Bone marrow (tissue), 2 donors: ENCODE data around the gene TNFRSF4.

Experiments used
- DNase-seq, 2 donors: peaks; one replicate each; lab custom pipeline; 2025; lab: John Stamatoyannopoulos, UW

TNFRSF4 gene

GRCh38 chr1:1245178-1245816, 31.3 kb upstream of the TNFRSF4 start:
- no peak for DNase-seq

DNA sequence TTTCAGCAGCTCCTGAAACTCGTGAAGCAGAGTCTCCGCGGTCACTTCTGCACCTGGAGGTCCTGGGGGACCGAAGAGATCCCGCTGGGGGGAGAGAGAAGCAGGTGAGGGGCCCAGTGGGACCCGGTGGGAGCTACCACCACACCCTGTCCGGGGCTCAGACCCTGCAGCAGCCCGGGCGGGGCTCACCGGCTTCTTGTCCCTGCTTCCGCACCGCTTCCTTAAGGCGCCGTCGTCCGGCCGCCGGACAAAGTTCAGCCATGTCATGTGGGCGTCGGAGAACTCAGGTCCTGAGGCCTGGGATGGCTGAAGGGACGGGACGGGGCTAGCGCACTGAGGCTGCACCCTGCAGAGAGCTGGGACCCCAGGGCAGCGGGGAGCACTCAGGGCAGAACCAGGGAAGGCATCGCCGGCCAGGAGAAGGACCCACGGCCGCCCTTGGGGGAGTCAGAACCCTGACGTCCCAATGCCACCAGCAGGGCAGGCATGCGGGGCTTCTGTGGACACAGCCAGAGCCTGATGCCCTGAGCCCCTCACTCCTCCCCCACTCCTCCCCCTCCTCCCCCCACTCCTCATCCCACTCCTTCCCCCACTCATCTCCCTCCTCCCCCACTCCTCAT, 30.3 kb upstream of the TNFRSF4 start:
- DNase-seq, result no peak

- DNase-seq, result no peak
Measured at GRCh38 chr1:1243807-1244191, 29.8 kb upstream of the TNFRSF4 start.

- DNase-seq, result no peak
Measured at GRCh38 chr1:1243266-1243660, 29.3 kb upstream of the TNFRSF4 start.

DNA sequence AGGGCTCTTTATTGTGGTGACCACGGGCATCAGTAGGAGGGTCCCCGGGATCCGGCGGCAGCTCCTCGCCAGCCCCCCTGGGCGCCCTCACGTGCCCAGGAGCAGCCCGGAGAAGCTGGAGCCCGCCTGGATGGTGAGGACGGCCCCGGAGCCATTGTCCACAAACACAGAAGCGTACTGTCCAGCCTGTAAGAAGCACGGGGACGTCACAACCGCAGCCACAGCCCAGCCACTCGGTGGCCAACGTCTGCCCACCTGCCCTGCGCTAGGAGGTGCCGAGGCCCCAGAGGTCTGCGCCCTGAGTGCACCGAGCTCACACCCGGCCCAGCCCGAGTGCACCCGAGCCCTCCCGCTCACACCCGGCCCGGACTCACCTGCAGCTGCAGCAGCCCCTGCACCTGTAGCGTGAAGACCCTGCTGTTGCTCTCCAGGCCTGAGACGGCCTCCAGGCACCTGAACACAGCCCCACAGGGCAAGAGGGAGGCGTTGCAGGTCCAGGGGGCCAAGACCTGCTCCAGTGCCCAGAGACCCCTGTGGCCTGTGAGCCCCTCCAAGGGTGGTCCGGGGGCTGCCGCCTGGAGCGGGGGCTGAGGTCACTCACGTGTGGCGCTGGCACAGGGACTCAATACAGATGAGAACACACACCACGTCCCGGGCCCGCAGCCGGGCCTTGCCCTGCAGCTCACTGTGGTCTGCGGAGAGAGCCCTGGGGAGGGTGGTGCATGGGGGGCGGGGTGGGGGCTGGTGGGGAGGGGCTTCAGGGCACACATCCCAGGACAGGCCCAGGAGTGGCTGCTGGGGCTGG, 28.7 kb upstream of the TNFRSF4 start:
- DNase-seq, result no peak

DNA sequence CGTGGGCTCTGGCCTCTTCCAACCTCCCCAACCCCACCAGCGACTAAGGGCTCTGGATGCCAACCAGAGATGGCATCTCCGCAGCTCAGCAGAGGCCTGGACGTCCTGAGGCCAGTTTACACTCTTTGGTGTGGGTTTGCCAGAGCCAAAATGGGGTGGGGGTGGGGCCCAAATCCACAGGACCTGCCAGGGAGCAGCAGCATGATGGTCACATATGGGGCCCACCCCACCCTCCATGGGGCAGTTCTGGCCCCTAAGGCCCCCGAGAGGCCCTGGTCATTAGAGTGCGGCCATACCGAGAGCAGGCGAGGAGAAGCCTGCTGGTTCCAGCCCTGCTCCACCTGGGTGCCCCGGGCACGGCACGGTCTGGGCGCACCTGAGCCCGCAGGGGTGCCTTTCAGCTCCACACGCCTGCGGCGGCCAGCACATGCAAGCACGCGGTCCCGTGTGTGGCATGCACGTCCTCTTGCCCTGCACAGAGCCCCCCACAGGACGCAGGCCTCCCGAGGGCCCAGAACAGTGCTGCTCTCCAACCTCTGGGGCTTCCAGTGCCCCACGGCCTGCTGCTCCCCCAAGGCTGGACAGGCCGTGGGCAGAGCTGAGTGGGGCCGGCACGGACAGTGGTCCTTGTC, 27.8 kb upstream of the TNFRSF4 start:
- DNase-seq, result no peak

- no peak for DNase-seq
Measured at GRCh38 chr1:1240822-1241587, 27.1 kb upstream of the TNFRSF4 start.

GRCh38 chr1:1240348-1240732, 26.4 kb upstream of the TNFRSF4 start:
- no peak for DNase-seq

DNA sequence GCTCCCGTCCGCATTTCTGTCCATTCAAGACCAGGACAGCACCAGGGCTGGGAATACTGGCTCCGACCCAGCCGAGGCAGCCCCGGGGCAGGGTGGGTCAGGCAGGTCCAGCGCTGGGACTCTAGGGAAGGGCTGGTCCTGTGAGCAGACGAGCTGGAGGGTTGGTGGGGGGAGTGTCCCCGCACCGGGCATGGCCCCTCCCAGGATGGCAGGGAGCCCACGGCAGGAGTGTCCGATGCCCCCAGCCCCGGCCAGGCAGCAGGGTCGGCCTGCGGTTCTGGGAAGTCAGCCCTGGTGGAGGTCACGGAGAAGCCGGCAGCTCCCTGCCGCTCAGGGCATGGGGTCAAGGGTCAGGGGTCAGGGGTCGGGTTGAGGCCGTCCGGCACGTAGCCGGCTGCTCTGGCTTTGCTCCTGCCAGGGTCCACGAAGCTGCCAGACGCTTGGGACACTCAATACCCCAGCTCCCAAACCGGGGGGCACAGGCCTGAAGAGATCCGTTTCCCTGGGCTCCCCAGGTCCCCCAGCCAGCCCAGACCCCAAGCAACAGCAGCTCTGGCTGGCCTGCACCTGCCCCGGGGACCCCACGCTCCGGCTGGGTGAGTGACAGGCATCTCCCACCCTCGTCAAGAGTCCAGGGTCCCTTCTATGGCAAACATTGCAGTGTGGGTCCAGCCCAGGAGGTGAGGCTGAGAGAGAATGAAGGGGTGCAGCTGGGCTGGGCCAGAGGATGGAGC, 25.8 kb upstream of the TNFRSF4 start:
- no peak for DNase-seq

DNA sequence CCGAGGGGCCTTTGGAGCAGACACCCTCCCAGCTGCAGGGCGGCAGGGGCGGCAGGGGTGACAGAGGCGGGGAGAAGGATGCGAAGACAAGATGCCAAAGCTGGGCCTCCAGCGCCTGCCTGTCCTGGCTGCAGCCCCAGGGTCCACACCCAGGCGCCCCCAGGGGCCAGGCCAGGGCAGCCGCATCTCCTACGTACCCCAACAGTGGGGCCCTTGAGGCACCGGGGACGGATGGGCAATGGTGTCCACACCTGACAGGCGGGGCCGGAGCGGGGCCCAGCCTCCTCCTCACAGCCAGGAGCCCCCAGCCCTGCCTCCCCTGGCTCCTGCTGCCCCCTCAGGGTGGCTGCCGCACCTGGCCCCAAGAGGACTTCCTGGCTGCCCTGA, 25.3 kb upstream of the TNFRSF4 start:
- no peak for DNase-seq

DNA sequence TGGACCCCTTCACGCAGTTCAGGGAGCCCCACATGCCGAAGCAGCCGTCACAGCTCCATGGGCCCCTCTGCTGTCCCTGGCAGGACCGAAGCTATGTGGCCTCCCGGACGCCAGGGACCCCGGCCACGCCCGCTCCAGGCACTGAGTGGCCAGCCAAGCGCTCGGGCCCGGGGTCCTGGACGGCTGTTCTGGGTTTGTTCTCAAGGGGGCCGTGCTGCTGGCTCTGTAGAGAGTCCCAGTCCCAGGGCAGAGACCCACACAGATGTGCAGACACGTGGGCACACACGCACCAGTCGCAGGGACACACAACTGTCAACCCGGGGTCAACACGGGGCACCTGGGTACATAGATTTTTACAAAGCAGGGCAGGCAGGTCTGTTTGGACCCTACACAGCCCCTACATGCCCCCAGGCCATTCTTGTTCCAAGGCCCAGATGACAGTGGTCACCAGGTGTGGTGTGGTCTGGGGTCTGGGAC, 24.8 kb upstream of the TNFRSF4 start:
- DNase-seq, result no peak

DNA sequence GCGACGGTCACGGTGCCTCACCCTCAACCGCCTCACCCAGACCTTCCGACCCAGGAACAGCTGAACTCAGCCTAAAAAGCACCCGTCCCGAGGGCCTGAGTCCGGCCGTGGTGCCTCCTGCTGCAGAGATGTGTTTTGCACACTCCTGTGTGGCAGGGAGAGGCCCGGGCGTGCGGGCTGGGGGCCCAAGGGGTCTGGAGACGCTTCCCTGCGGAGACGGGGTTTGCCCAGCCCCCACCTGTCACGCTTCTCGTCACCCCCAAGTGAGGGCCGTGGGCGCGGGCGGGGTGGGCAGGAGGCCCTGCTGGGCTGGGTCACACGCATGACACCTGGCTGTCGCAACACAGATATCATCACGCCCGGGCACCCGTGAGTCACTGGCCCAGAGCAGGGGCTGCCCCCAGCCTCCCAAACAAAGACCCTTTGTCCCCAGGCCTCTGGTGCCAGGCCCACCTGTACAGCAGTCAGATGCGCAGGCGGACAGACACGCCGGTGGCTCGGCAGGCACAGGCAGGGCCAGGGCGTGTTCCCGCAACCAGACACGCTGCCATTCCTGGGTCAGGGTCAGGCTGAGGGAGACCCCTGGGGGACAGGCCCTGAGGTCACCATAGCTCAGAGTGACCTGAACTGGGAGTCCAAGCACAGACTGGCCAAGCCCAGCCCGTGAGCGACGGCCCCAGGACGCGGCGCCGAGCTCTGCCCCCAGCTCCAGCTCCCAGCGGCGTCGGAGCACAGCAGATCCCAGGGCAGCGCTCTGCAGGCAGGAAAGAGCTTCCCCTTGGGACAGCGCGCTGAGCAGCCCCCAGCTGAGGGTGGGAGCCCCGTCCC, 24.1 kb upstream of the TNFRSF4 start:
- no peak for DNase-seq

GRCh38 chr1:1236945-1237873, 23.3 kb upstream of the TNFRSF4 start:
- no peak for DNase-seq

GRCh38 chr1:1236176-1236763, 22.3 kb upstream of the TNFRSF4 start:
- DNase-seq, result no peak

DNA sequence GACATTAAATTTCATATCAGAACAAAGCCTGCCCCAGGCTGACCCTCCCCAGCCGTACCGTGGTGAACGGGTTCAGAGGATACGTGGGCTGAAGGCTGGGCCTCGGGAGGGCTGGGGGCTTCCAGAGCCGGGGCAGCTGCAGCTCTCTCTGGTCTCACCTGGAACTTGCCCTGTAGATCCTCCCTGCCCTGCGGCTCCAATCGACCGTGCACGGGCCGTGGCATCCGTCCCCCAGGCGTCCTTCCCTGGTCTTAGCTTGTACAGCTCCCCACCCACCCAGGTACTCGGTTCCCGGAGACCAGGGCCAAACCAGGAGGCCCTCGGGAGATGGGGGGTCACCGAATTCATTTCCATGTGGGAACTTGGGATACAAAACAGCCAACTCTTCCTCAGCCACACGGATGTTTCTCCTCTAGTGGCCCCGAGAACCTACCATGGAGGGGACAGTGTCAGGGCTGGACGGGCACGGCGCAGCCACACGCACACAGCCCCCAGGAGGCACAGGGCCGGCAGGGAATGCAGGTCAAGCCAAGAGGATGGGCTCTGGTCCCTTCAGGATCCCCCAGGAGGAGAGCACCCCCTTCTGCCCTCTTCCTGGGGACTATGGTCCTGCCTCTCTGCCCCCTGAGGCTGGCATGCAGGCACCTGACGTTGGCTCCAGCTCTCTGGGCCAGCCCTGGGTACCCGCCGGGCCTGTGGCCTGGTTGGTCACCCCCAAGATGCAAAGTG, 21.2 kb upstream of the TNFRSF4 start:
- no peak for DNase-seq

GRCh38 chr1:1234180-1234808, 20.3 kb upstream of the TNFRSF4 start:
- no peak for DNase-seq

- no peak for DNase-seq
Measured at GRCh38 chr1:1233567-1233892, 19.6 kb upstream of the TNFRSF4 start.
